ENCODE results near the gene POC1B. TPM values are rescaled to one million over a fixed set of nuclear protein-coding genes. Genes with fewer than 3 reads are reported as not detected.

The POC1B gene
- total RNA-seq, 2 donors from 2014 or later, result 31.4 to 32.0 TPM

- Histone ChIP-seq H3K27ac (peak overlapping the region; percentile 60), H3K4me1 (no peaks in the 10 kb centered on the region), H3K36me3 (no peaks in the 10 kb centered on the region), H3K9me3 (no peaks in the 10 kb centered on the region), H3K27me3 (no peaks in the 10 kb centered on the region), H3K9ac (ENCODE audit: low read depth in 2 of 2, low read length in 2 of 2) (peak overlapping the region in 1 of 2 donors; percentile 40), H3K4me3 (no peak overlapping the region)
- DNase-seq, result peak; percentile 50
- intact Hi-C loops (cut with DNase I), result no loop called here
- no peak for TF ChIP-seq CTCF (IDR thresholded peaks at IDR 0.05)
Measured at GRCh38 chr12:89507015-89507824, 18.6 kb downstream of the POC1B start.

DNA sequence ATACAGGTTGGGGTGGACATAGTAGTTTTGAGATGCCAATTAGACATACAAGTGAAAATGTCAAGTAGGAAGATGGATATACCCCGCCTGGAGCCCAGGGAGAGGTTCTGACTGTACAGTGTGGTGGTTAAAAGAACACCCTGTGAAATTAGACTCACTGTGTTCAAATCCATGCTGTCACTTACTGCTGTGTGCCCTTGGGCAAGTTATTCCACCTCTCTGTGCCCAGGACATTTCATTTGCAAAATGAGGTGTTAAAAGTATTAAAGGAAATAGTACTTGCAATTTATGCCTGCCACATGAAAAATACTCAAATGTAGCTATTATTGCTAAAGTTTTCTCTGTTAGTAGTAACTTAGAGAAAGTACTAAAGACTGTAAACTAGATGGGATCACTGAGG lies 19.8 kb downstream of the POC1B start:
- Histone ChIP-seq H3K9me3 (no peaks in the 10 kb centered on the region), H3K36me3 (no peaks in the 10 kb centered on the region), H3K4me3 (no peak overlapping the region), H3K4me1 (no peaks in the 10 kb centered on the region), H3K9ac (ENCODE audit: low read depth in 2 of 2, low read length in 2 of 2) (peak overlapping the region in 1 of 2 donors; percentile 43), H3K27ac (peak overlapping the region; percentile 60), H3K27me3 (no peaks in the 10 kb centered on the region)
- DNase-seq, result no peak
- TF ChIP-seq CTCF (IDR thresholded peaks at IDR 0.05), result no peak
- intact Hi-C loops (cut with DNase I), result no loop called here

- no peak overlapping the region for H3K4me3 ChIP-seq
- no peak for TF ChIP-seq CTCF (IDR thresholded peaks at IDR 0.05)
- H3K27me3 ChIP-seq, result no peaks in the 10 kb centered on the region
- H3K9ac ChIP-seq (ENCODE audit: low read depth in 2 of 2, low read length in 2 of 2), result no peak overlapping the region
- H3K9me3 ChIP-seq, result no peaks in the 10 kb centered on the region
- intact Hi-C loops (cut with DNase I), result no loop called here
- DNase-seq, result no peak
- H3K36me3 ChIP-seq, result no peaks in the 10 kb centered on the region
- H3K27ac ChIP-seq, result no peak overlapping the region
- no peaks in the 10 kb centered on the region for H3K4me1 ChIP-seq
Measured at GRCh38 chr12:89504560-89505346, 21.1 kb downstream of the POC1B start.

DNA sequence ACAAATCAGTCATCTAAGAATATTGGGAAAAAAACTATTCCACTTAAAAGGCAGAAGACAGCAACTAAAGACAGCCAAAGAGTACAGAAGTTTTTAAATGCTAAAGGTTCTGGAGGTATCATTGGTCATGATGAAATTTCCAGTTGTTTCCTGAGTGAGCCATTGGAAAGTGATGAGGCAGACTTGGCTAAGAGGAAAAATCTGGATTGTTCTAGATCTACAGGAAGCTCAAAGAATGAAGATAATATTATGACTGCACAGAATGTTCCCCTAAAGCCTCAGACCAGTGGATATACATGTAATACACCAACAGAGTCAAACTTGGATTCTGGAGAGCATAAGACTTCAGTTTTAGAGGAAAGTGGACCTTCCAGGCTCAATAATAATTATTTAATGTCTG lies 24.1 kb downstream of the POC1B start:
- intact Hi-C loops (cut with DNase I), result no loop called here
- H3K36me3 ChIP-seq, result no peaks in the 10 kb centered on the region
- no peaks in the 10 kb centered on the region for H3K9me3 ChIP-seq
- no peak for TF ChIP-seq CTCF (IDR thresholded peaks at IDR 0.05)
- H3K4me3 ChIP-seq, result no peak overlapping the region
- H3K27me3 ChIP-seq, result no peaks in the 10 kb centered on the region
- DNase-seq, result no peak
- no peak overlapping the region for H3K27ac ChIP-seq
- H3K9ac ChIP-seq (ENCODE audit: low read depth in 2 of 2, low read length in 2 of 2), result no peak overlapping the region
- peaks cover 4% of the 10 kb centered on the region for H3K4me1 ChIP-seq

GRCh38 chr12:89499857-89500256 lies 26.0 kb downstream of the POC1B start:
- no peaks in the 10 kb centered on the region for H3K9me3 ChIP-seq
- DNase-seq, result no peak
- H3K27ac ChIP-seq, result no peak overlapping the region
- H3K36me3 ChIP-seq, result no peaks in the 10 kb centered on the region
- intact Hi-C loops (cut with DNase I), result no loop called here
- peaks cover 4% of the 10 kb centered on the region for H3K4me1 ChIP-seq
- no peaks in the 10 kb centered on the region for H3K27me3 ChIP-seq
- no peak for TF ChIP-seq CTCF (IDR thresholded peaks at IDR 0.05)
- no peak overlapping the region for H3K9ac ChIP-seq (ENCODE audit: low read depth in 2 of 2, low read length in 2 of 2)
- no peak overlapping the region for H3K4me3 ChIP-seq
